ENCODE results near the gene CA7.

The CA7 gene

DNA sequence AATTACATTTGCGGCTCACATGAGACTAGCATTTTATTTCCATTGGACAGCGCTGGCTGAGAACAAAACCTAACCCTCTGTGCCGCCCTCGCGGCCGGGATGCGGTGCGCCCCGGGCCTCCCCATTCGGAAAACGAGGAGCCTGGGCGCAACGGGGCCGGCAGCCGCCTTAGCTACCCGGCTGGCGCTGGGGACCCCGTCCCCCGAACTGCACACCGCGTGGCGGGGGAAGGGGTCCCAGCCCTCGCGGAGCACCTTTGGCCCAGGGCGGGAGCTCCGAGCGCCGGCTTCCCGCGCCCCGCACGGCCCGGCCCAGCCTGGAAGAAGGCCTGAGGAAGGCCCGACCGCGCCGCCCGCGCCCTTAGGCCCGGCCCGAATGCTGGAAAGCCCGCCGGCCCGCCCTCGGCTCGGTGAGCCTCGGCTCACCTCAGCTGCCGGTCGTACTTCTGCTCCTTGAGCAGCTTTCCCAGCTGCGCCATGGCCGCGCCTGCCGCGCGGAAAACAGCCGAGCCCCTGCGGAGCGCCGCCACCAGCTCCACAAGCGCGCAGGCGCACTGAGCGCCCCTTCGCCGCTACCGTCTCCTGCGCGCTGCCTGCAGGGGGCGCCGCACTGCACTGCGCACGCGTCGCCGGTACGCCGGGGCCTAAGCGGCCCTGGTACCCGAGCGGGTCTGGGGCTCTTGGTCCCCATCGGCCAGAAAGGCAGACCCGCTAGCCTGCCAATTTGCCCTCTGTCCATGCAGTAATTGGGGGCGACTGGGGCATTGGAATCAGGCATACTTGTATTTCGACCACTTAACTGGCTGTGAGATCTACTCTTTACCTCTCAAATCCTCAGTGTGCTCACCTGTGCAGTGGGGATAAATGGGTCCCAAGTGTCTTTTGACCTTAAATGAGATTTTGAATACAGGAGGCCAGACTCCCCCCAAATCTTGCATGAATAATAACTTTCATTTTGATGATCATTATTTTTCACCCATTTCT is 13.5 kb upstream of the CA7 start, which contains the start of gene NAE1 (continued):
- no peak for TF ChIP-seq KLF7 (tag by site-specific recombination; IDR thresholded peaks at IDR 0.05; ENCODE audit: borderline replicate concordance)
- TF ChIP-seq ZBTB8A (tag by site-specific recombination; IDR thresholded peaks at IDR 0.05): peak; percentile 59
- peak; percentile 11 for TF ChIP-seq ZSCAN30 (tag by site-specific recombination; IDR thresholded peaks at IDR 0.05)
- TF ChIP-seq ZNF548 (tag by site-specific recombination; IDR thresholded peaks at IDR 0.05): no peak
- TF ChIP-seq ZNF610 (tag by site-specific recombination; IDR thresholded peaks at IDR 0.05; ENCODE audit: borderline replicate concordance): peak; percentile 38; the same call in 1 of the 2 replicates
- TF ChIP-seq, protein P1, sequence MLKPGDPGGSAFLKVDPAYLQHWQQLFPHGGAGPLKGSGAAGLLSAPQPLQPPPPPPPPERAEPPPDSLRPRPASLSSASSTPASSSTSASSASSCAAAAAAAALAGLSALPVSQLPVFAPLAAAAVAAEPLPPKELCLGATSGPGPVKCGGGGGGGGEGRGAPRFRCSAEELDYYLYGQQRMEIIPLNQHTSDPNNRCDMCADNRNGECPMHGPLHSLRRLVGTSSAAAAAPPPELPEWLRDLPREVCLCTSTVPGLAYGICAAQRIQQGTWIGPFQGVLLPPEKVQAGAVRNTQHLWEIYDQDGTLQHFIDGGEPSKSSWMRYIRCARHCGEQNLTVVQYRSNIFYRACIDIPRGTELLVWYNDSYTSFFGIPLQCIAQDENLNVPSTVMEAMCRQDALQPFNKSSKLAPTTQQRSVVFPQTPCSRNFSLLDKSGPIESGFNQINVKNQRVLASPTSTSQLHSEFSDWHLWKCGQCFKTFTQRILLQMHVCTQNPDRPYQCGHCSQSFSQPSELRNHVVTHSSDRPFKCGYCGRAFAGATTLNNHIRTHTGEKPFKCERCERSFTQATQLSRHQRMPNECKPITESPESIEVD (tag by site-specific recombination; IDR thresholded peaks at IDR 0.05): no peak
- TF ChIP-seq YY2 (tag by site-specific recombination; IDR thresholded peaks at IDR 0.05): peak; percentile 54; the same call in 1 of the 2 replicates
- TF ChIP-seq GLI2 (tag by site-specific recombination; IDR thresholded peaks at IDR 0.05; ENCODE audit: borderline replicate concordance, low read depth): no peak
- no peak for TF ChIP-seq ZBTB7A (tag by site-specific recombination; IDR thresholded peaks at IDR 0.05; ENCODE audit: low read depth)
- peak; percentile 27; the same call in 1 of the 2 replicates for TF ChIP-seq SP7 (tag by site-specific recombination; IDR thresholded peaks at IDR 0.05)
- peak; percentile 43; the same call in 1 of the 2 replicates for TF ChIP-seq ZNF76 (tag by site-specific recombination; IDR thresholded peaks at IDR 0.05; ENCODE audit: borderline replicate concordance, low read depth)

DNA sequence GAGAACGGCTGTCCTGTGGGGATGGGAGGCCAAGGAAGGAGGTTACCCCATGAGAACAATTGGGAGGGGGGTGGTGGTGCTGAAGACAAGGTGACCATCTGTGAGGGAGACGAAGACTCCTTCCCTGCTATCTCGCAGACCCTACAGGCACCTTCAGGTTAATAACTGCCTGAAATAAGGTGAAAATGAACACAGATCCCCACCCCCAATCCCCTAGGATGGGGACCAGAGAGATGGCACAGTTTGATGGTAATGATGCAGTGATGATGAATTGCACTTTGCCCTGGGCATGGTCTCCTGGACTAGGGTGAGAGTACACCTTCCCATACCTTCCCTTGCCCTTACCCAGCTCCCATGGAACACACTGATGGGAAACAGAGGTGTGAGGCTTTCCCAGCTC is 12.0 kb upstream of the CA7 start:
- TF ChIP-seq, protein P2, sequence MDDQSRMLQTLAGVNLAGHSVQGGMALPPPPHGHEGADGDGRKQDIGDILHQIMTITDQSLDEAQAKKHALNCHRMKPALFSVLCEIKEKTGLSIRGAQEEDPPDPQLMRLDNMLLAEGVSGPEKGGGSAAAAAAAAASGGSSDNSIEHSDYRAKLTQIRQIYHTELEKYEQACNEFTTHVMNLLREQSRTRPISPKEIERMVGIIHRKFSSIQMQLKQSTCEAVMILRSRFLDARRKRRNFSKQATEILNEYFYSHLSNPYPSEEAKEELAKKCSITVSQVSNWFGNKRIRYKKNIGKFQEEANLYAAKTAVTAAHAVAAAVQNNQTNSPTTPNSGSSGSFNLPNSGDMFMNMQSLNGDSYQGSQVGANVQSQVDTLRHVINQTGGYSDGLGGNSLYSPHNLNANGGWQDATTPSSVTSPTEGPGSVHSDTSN (CRISPR knock-in tag; IDR thresholded peaks at IDR 0.05): no peak
- no peak for TF ChIP-seq SP3 (tag by site-specific recombination; IDR thresholded peaks at IDR 0.05)
- TF ChIP-seq MZF1 (tag by site-specific recombination; IDR thresholded peaks at IDR 0.05; ENCODE audit: borderline replicate concordance): peak; percentile 78
- no peak for TF ChIP-seq EGR2 (tag by site-specific recombination; IDR thresholded peaks at IDR 0.05; ENCODE audit: low read depth)
- TF ChIP-seq, protein P3, sequence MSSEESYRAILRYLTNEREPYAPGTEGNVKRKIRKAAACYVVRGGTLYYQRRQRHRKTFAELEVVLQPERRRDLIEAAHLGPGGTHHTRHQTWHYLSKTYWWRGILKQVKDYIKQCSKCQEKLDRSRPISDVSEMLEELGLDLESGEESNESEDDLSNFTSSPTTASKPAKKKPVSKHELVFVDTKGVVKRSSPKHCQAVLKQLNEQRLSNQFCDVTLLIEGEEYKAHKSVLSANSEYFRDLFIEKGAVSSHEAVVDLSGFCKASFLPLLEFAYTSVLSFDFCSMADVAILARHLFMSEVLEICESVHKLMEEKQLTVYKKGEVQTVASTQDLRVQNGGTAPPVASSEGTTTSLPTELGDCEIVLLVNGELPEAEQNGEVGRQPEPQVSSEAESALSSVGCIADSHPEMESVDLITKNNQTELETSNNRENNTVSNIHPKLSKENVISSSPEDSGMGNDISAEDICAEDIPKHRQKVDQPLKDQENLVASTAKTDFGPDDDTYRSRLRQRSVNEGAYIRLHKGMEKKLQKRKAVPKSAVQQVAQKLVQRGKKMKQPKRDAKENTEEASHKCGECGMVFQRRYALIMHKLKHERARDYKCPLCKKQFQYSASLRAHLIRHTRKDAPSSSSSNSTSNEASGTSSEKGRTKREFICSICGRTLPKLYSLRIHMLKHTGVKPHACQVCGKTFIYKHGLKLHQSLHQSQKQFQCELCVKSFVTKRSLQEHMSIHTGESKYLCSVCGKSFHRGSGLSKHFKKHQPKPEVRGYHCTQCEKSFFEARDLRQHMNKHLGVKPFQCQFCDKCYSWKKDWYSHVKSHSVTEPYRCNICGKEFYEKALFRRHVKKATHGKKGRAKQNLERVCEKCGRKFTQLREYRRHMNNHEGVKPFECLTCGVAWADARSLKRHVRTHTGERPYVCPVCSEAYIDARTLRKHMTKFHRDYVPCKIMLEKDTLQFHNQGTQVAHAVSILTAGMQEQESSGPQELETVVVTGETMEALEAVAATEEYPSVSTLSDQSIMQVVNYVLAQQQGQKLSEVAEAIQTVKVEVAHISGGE (tag by site-specific recombination; conservative IDR thresholded peaks at IDR 0.05; ENCODE audit: low read depth): no peak
- no peak for TF ChIP-seq ZBTB20 (tag by site-specific recombination; IDR thresholded peaks at IDR 0.05)
- no peak for TF ChIP-seq ZBTB1 (tag by site-specific recombination; IDR thresholded peaks at IDR 0.05)
- no peaks in the 10 kb centered on the region for H3K9me3 ChIP-seq (ENCODE audit: control insufficient read depth, insufficient read depth, low read depth, low read length)
- CTCF ChIA-PET: interaction anchor here (0.7 to 3.4 kb wide), 8 partner anchors 10 to 104 kb away, joined by 3 to 74 read pairs (median 8); partner anchors contain the start of genes CA7 and DYNC1LI2
- peaks cover 5% of the 10 kb centered on the region; the same call in 1 of the 2 replicates for H3K4me1 ChIP-seq (ENCODE audit: control insufficient read depth, insufficient read depth, low read length)
- H3K27ac ChIP-seq (ENCODE audit: extremely low read depth, low read depth, low read length): no peak overlapping the region
- no peak overlapping the region for H3K4me3 ChIP-seq (ENCODE audit: low read depth, low read length)
- peaks cover 13 to 20% of the 10 kb centered on the region in 2 experiments; a peak in 2 of 3 replicates for H3K36me3 ChIP-seq (ENCODE audit: control insufficient read depth in 2 of 2, insufficient read depth in 1 of 2, low read length in 2 of 2)
- POLR2A ChIA-PET: interaction anchor here (3.4 kb wide), 1 partner anchor 36 kb away, joined by 20 read pairs; no protein-coding TSS in a partner anchor

All from HEK293 (cell line).